DOHH2 (cell line): ENCODE results near the gene TNFRSF11A.

Experiments
- H3F3A ChIP-seq: fragments of 200-600 bp; sonication (generic), shearing (Covaris generic); 2 replicates; pipeline ENCODE4 v1.6.0; 2016; ENCODE audit warnings: antibody characterized with exemption, mild to moderate bottlenecking; ENCODE audit not compliant: control insufficient read depth, insufficient read depth
- H3K27ac ChIP-seq: fragments of 200-600 bp; sonication (generic); 2 replicates; pipeline ENCODE4 v1.5.1; 2014; ENCODE audit warnings: low read depth, mild to moderate bottlenecking, low read length, moderate library complexity
- H3K27me3 ChIP-seq: fragments of 200-600 bp; sonication (generic); 2 replicates; pipeline ENCODE4 v1.6.1; 2014; ENCODE audit warnings: mild to moderate bottlenecking, low read length, mixed read lengths; ENCODE audit not compliant: control insufficient read depth
- H3K36me3 ChIP-seq: fragments of 200-600 bp; sonication (generic); 2 replicates; pipeline ENCODE4 v1.6.1; 2014; ENCODE audit warnings: mild to moderate bottlenecking, low read length, moderate library complexity, mixed read lengths; ENCODE audit not compliant: control insufficient read depth
- H3K4me1 ChIP-seq: fragments of 200-600 bp; sonication (generic); 2 replicates; pipeline ENCODE4 v1.6.1; 2014; ENCODE audit warnings: mild to moderate bottlenecking, low read length, mixed read lengths; ENCODE audit not compliant: control insufficient read depth
- H3K4me2 ChIP-seq: fragments of 200-600 bp; sonication (generic); 2 replicates; pipeline ENCODE4 v1.6.0; 2014; ENCODE audit warnings: mild to moderate bottlenecking, low read length, moderate library complexity
- H3K4me3 ChIP-seq: fragments of 200-600 bp; sonication (generic); 2 replicates; pipeline ENCODE4 v1.5.1; 2014; ENCODE audit warnings: mild to moderate bottlenecking, low read length, mixed read lengths
- H3K79me2 ChIP-seq: fragments of 200-600 bp; sonication (generic); 2 replicates; pipeline ENCODE4 v1.6.1; 2014; ENCODE audit warnings: mild to moderate bottlenecking, low read length, mixed read lengths; ENCODE audit not compliant: control insufficient read depth
- H3K9me2 ChIP-seq: fragments of 200-600 bp; sonication (generic); replicated peaks from 2 replicates; pipeline ENCODE4 v1.6.1; 2014; ENCODE audit warnings: mild to moderate bottlenecking, low read length, mixed read lengths; ENCODE audit not compliant: control insufficient read depth
- H3K9me3 ChIP-seq: fragments of 200-600 bp; sonication (generic); 2 replicates; pipeline ENCODE4 v1.6.1; 2014; ENCODE audit warnings: antibody characterized with exemption, low read length, mixed read lengths; ENCODE audit not compliant: control insufficient read depth, insufficient read depth
- H4K20me1 ChIP-seq: fragments of 200-600 bp; sonication (generic); 2 replicates; pipeline ENCODE4 v1.6.0; 2014; ENCODE audit warnings: low read depth, mild to moderate bottlenecking, antibody characterized with exemption, low read length, moderate library complexity; ENCODE audit not compliant: control insufficient read depth, insufficient read depth
- CTCF ChIP-seq: fragments of 200-600 bp; sonication (generic); IDR thresholded peaks from one replicate; pipeline ENCODE4 v1.5.1; 2014; ENCODE audit warnings: antibody characterized with exemption, mild to moderate bottlenecking, low read depth, low read length; ENCODE audit not compliant: poor library complexity, severe bottlenecking
- EZH2phosphoT487 ChIP-seq: fragments of 200-600 bp; sonication (generic); IDR thresholded peaks from 2 replicates; pipeline ENCODE4 v1.6.1; 2017; ENCODE audit warnings: borderline replicate concordance, mild to moderate bottlenecking, antibody characterized with exemption, low read length, moderate library complexity, mixed read lengths

The TNFRSF11A gene

GRCh38 chr18:62432176-62432575, 107.1 kb downstream of the TNFRSF11A start:
- TF ChIP-seq CTCF = no peak
- TF ChIP-seq EZH2phosphoT487 = no peak
- Histone ChIP-seq H3K9me2 (no peaks in the 10 kb centered on the region), H3K27me3 (peaks cover 10% of the 10 kb centered on the region), H3K27ac (no peak overlapping the region), H3K4me1 (no peaks in the 10 kb centered on the region), H3F3A (no peaks in the 10 kb centered on the region), H3K36me3 (no peaks in the 10 kb centered on the region), H3K4me3 (no peak overlapping the region), H4K20me1 (no peaks in the 10 kb centered on the region), H3K9me3 (no peaks in the 10 kb centered on the region), H3K4me2 (no peak overlapping the region), H3K79me2 (no peaks in the 10 kb centered on the region)

DNA sequence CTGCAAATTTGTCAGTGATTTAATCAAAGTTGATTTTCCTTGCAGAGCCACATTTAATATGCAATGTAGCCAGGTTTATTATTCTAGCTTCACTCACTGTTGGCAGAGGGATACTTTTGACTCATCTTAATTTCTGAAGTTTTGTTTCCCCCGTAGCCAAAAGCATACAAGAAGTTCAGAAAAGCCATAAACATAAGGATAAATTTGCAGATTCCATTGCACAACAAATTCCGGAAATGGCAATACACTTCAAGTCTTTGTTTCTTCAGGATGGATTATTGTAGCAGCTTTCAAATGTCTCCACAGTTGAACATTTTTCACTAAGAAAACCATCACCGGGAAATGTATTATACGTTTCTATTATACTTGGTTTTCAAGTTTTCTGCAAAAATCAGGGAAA, 109.7 kb downstream of the TNFRSF11A start:
- H3K9me3 ChIP-seq = no peaks in the 10 kb centered on the region
- no peak for TF ChIP-seq EZH2phosphoT487
- TF ChIP-seq CTCF = no peak

GRCh38 chr18:62435435-62436031, 110.4 kb downstream of the TNFRSF11A start:
- no peak for TF ChIP-seq EZH2phosphoT487
- no peak for TF ChIP-seq CTCF
- H3K9me3 ChIP-seq = no peaks in the 10 kb centered on the region
- no peak overlapping the region for H3K4me3 ChIP-seq
- H3K36me3 ChIP-seq = no peaks in the 10 kb centered on the region
- H4K20me1 ChIP-seq = no peaks in the 10 kb centered on the region
- H3K27ac ChIP-seq = no peak overlapping the region
- H3K27me3 ChIP-seq = peaks cover 10% of the 10 kb centered on the region
- no peaks in the 10 kb centered on the region for H3K9me2 ChIP-seq
- no peaks in the 10 kb centered on the region for H3F3A ChIP-seq
- no peaks in the 10 kb centered on the region for H3K79me2 ChIP-seq
- H3K4me1 ChIP-seq = no peaks in the 10 kb centered on the region
- no peak overlapping the region for H3K4me2 ChIP-seq

More for the DNA sequence above, 109.7 kb downstream of the TNFRSF11A start:
- peaks cover 10% of the 10 kb centered on the region for H3K27me3 ChIP-seq
- H3K79me2 ChIP-seq = no peaks in the 10 kb centered on the region
- no peaks in the 10 kb centered on the region for H3F3A ChIP-seq
- H3K4me3 ChIP-seq = no peak overlapping the region
- no peaks in the 10 kb centered on the region for H3K36me3 ChIP-seq
- no peaks in the 10 kb centered on the region for H4K20me1 ChIP-seq
- no peak overlapping the region for H3K4me2 ChIP-seq
- H3K27ac ChIP-seq = no peak overlapping the region
- no peaks in the 10 kb centered on the region for H3K9me2 ChIP-seq
- H3K4me1 ChIP-seq = no peaks in the 10 kb centered on the region
